Endodermal cell (in vitro differentiated cells): ENCODE results near the gene MAPK8IP3. TPM values are rescaled to one million over a fixed set of nuclear protein-coding genes. Genes with fewer than 3 reads are reported as not detected.

Experiments
- DNase-seq: peaks from one replicate; pipeline ENCODE4 v3.0.0-alpha.2; 2017
- H3K27ac ChIP-seq: 2 replicates; pipeline ENCODE4 v1.5.1; 2013; ENCODE audit warnings: mild to moderate bottlenecking, low read depth, low read length, moderate library complexity
- H3K27me3 ChIP-seq: 2 replicates; pipeline ENCODE4 v1.6.1; 2013; ENCODE audit warnings: mild to moderate bottlenecking, low read length, moderate library complexity; ENCODE audit not compliant: insufficient read depth, control insufficient read depth, poor library complexity, severe bottlenecking
- H3K36me3 ChIP-seq: 2 replicates; pipeline ENCODE4 v1.7.0; 2013; ENCODE audit warnings: mild to moderate bottlenecking, low read length, moderate library complexity; ENCODE audit not compliant: control insufficient read depth, insufficient read depth
- H3K4me1 ChIP-seq: one replicate; pipeline ENCODE4 v1.7.0; 2013; ENCODE audit warnings: low read length; ENCODE audit not compliant: control insufficient read depth, insufficient read depth
- H3K4me3 ChIP-seq: 2 replicates; pipeline ENCODE4 v1.5.1; 2013; ENCODE audit warnings: mild to moderate bottlenecking, low read length, moderate library complexity
- H3K9ac ChIP-seq: 2 replicates; pipeline ENCODE4 v1.6.1; 2013; ENCODE audit warnings: mild to moderate bottlenecking, low read length, moderate library complexity; ENCODE audit not compliant: poor library complexity, severe bottlenecking; ENCODE audit errors: extremely low read depth
- H3K9me3 ChIP-seq: 2 replicates; pipeline ENCODE4 v1.6.1; 2013; ENCODE audit warnings: mild to moderate bottlenecking, low read length, moderate library complexity; ENCODE audit not compliant: control insufficient read depth
- H3K27ac Mint-ChIP-seq: 2 replicates; pipeline ENCODE4 v1.8.0; 2020; ENCODE audit warnings: mixed read lengths
- H3K27me3 Mint-ChIP-seq: 2 replicates; pipeline ENCODE4 v1.8.0; 2021; ENCODE audit warnings: mild to moderate bottlenecking, mixed read lengths; ENCODE audit not compliant: insufficient read depth
- H3K36me3 Mint-ChIP-seq: 2 replicates; pipeline ENCODE4 v1.8.0; 2020; ENCODE audit warnings: low read depth, mixed read lengths
- H3K4me1 Mint-ChIP-seq: 2 replicates; pipeline ENCODE4 v1.8.0; 2020; ENCODE audit warnings: mixed read lengths
- H3K4me3 Mint-ChIP-seq: 2 replicates; pipeline ENCODE4 v1.8.0; 2020; ENCODE audit warnings: mild to moderate bottlenecking, moderate library complexity, mixed read lengths
- H3K9me3 Mint-ChIP-seq: 2 replicates; pipeline ENCODE4 v1.8.0; 2020; ENCODE audit warnings: mild to moderate bottlenecking, mixed read lengths
- WGBS, 2 experiments: methylation state at CpG; one replicate each; pipeline versions ENCODE4 v1.1.5 to v1.1.7; 2013; ENCODE audit warnings: missing lambda C conversion rate in 2 of 2, mixed read lengths in 1 of 2; ENCODE audit not compliant: insufficient coverage in 1 of 2, insufficient read length in 1 of 2; 5-methylcytosine and 5-hydroxymethylcytosine counted together
- total RNA-seq, 2 donors: library from RNA; stranded (reverse); fragmentation: NEBNext Ultra II Directional in 1 of 2; extraction: Animal tissue kit (Norgen Biotek cat#: 25700) in 1 of 2; gene quantifications; 2 replicates in 1 of 2; 3 replicates in 1 of 2; pipeline ENCODE4 v1.2.1, GENCODE V29; 2021
- TF ChIP-seq, protein P1 (sequence below): fragments of 200-600 bp; sonication (generic); conservative IDR thresholded peaks from 2 replicates; pipeline ENCODE4 v1.5.0; 2021; ENCODE audit warnings: antibody characterized with exemption, mild to moderate bottlenecking

MAPK8IP3 gene
- total RNA-seq, 2 donors from 2014 or later = 76.0 to 84.0 TPM

DNA sequence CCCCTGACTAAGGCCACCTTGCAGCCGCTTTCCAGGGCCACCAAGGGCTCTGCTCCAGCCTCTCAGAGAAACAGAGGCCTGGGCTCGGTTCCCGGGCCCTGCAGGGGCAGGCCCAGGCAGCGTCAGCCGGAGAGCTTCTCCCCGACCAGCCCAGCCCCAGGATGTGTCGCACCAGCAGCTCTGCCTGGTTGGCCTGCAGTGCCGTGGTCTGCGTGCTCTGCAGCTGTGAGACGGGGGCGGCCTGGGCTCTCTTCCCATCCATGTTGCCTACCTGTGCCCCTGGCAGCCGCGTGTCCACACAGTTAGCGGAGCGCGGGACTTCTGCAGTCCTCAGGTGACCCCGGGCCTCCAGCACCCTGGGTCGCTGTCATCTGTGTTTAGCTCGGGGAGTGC is 82.7 kb downstream of the MAPK8IP3 start:
- TF ChIP-seq, protein P1, sequence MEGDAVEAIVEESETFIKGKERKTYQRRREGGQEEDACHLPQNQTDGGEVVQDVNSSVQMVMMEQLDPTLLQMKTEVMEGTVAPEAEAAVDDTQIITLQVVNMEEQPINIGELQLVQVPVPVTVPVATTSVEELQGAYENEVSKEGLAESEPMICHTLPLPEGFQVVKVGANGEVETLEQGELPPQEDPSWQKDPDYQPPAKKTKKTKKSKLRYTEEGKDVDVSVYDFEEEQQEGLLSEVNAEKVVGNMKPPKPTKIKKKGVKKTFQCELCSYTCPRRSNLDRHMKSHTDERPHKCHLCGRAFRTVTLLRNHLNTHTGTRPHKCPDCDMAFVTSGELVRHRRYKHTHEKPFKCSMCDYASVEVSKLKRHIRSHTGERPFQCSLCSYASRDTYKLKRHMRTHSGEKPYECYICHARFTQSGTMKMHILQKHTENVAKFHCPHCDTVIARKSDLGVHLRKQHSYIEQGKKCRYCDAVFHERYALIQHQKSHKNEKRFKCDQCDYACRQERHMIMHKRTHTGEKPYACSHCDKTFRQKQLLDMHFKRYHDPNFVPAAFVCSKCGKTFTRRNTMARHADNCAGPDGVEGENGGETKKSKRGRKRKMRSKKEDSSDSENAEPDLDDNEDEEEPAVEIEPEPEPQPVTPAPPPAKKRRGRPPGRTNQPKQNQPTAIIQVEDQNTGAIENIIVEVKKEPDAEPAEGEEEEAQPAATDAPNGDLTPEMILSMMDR = no peak
- peak; percentile 38 for DNase-seq
- H3K27ac ChIP-seq = no peak overlapping the region
- H3K36me3 ChIP-seq = peaks cover 4% of the 10 kb centered on the region
- no peaks in the 10 kb centered on the region for H3K9me3 ChIP-seq
- H3K27me3 ChIP-seq = no peaks in the 10 kb centered on the region
- Mint-ChIP-seq H3K27me3 (no peaks in the 10 kb centered on the region), H3K4me1 (no peaks in the 10 kb centered on the region), H3K36me3 (peaks cover 13% of the 10 kb centered on the region), H3K27ac (no peak overlapping the region), H3K4me3 (no peak overlapping the region), H3K9me3 (no peaks in the 10 kb centered on the region)
- no peak overlapping the region for H3K9ac ChIP-seq
- no peaks in the 10 kb centered on the region for H3K4me1 ChIP-seq
- 90 to 95% methylated on average over 10 to 19 of the region's 19 CpGs for WGBS, 2 experiments
- H3K4me3 ChIP-seq = no peak overlapping the region

DNA sequence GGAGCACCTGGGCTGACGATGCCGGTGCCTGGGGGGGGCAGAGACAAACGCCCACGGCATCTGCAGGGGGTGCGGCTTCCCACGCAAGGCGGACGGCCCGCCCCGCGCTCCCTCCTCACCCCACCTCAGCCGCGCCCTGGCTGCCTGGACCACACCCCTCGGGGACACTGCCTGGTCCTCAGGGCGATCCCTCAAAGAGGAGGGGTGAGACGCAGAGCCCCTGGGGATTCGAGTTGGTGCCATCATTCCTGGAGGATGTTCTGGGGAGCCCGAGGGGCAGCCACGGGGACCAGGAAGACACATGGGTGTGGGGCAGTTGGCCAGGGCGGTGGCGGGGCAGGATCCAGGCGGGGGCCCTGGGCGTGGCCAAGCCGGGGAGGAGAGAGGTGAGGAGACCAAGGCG is 83.6 kb downstream of the MAPK8IP3 start:
- DNase-seq = peak; percentile 38
- peaks cover 13% of the 10 kb centered on the region for H3K36me3 Mint-ChIP-seq
- H3K27me3 ChIP-seq = no peaks in the 10 kb centered on the region
- H3K27me3 Mint-ChIP-seq = no peaks in the 10 kb centered on the region
- peaks cover 4% of the 10 kb centered on the region for H3K36me3 ChIP-seq
- WGBS, 2 experiments = 90 to 95% methylated on average over 9 to 25 of the region's 25 CpGs
- no peak overlapping the region for H3K4me3 Mint-ChIP-seq
- H3K4me3 ChIP-seq = no peak overlapping the region
- H3K9me3 Mint-ChIP-seq = no peaks in the 10 kb centered on the region
- no peak overlapping the region for H3K27ac Mint-ChIP-seq
- H3K4me1 ChIP-seq = no peaks in the 10 kb centered on the region
- no peaks in the 10 kb centered on the region for H3K4me1 Mint-ChIP-seq
- no peak overlapping the region for H3K27ac ChIP-seq
- no peaks in the 10 kb centered on the region for H3K9me3 ChIP-seq
- TF ChIP-seq, protein P1 = no peak
- H3K9ac ChIP-seq = no peak overlapping the region

DNA sequence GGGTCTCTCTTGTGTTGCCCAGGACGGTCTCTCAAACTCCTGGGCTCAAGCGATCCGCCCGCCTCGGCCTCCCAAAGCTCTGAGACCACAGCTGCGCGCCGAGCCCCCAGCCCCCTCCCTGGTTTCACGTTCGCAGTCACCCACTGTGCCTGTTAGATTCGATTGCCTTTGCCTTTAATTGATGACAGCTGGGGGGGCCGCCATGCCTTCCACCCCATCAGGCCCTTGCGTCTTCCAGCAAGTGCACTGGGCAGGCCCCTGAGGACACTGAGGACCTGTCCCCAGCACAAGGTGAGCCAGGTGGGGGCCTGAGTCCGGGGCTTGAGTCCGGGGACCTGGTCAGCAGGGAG is 84.2 kb downstream of the MAPK8IP3 start:
- H3K27ac ChIP-seq = no peak overlapping the region
- Mint-ChIP-seq H3K4me1 (no peaks in the 10 kb centered on the region), H3K27ac (no peak overlapping the region), H3K9me3 (no peaks in the 10 kb centered on the region), H3K27me3 (no peaks in the 10 kb centered on the region), H3K4me3 (no peak overlapping the region), H3K36me3 (peaks cover 11% of the 10 kb centered on the region)
- TF ChIP-seq, protein P1 = no peak
- no peak overlapping the region for H3K4me3 ChIP-seq
- WGBS, 2 experiments = 92 to 94% methylated on average over 10 to 15 of the region's 15 CpGs
- DNase-seq = no peak
- peaks cover 4% of the 10 kb centered on the region for H3K36me3 ChIP-seq
- no peak overlapping the region for H3K9ac ChIP-seq
- H3K4me1 ChIP-seq = no peaks in the 10 kb centered on the region
- H3K27me3 ChIP-seq = no peaks in the 10 kb centered on the region
- no peaks in the 10 kb centered on the region for H3K9me3 ChIP-seq
